ENCODE results near the gene PLTP. TPM values are rescaled to one million over a fixed set of nuclear protein-coding genes. Genes with fewer than 3 reads are reported as not detected.
A peak's percentile ranks its signal among the peaks of the same experiment; 100 is the strongest.

PLTP gene
- total RNA-seq, 1 donor from 2014 or later: 58.1 TPM

DNA sequence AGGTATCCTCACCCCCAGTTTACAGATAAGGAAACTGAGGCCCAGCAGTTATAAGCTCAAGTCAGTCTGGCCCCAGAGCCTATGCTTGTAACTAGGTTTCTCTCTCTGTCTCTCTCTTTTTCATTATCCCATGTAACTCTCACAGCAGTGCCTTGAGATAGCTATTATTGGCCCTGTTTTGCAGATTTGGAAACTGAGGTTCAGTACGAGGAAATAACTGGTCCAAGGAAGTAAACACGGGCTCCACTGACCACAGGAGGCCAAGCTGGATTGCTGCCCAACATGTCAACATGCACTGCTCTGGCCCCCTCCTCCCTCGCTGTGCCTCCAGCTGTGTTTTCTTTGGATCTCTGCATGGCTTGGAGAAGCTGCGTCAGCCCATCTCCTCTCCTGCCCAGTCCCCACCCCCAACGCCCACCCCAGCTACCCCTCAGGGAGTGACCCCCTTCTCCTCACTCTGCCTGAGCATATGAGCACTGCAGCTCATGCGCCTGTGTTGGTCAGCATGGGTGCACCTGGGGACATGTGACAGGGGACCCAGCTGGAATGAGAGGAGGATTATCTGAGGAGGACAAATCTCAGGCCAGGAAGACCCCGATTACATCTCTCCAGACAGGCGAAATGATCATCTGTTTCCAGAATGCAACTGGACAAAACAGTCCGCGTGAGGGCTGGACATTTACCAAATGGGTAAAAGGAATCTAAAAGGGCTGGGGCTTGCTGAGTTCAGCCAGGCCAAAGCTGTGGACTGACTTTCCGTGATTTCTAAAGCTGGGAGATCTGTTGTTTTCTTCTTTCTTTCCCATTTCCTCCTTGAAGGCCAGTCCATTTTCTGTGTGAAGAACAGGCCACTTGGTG is 7.8 kb upstream of the PLTP start:
- DNase-seq (ENCODE audit: low spot score in 2 of 2, unreplicated experiment in 2 of 2): no peak
- H3K27ac Mint-ChIP-seq: peak overlapping the region; percentile 6
- H3K9me3 Mint-ChIP-seq: no peaks in the 10 kb centered on the region
- peaks cover 8% of the 10 kb centered on the region for H3K27me3 Mint-ChIP-seq (ENCODE audit: low read depth)
- TF ChIP-seq, protein P1, sequence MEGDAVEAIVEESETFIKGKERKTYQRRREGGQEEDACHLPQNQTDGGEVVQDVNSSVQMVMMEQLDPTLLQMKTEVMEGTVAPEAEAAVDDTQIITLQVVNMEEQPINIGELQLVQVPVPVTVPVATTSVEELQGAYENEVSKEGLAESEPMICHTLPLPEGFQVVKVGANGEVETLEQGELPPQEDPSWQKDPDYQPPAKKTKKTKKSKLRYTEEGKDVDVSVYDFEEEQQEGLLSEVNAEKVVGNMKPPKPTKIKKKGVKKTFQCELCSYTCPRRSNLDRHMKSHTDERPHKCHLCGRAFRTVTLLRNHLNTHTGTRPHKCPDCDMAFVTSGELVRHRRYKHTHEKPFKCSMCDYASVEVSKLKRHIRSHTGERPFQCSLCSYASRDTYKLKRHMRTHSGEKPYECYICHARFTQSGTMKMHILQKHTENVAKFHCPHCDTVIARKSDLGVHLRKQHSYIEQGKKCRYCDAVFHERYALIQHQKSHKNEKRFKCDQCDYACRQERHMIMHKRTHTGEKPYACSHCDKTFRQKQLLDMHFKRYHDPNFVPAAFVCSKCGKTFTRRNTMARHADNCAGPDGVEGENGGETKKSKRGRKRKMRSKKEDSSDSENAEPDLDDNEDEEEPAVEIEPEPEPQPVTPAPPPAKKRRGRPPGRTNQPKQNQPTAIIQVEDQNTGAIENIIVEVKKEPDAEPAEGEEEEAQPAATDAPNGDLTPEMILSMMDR (IDR thresholded peaks at IDR 0.05; ENCODE audit: unreplicated experiment): no peak
- no peak overlapping the region for H3K4me3 Mint-ChIP-seq
- H3K4me1 Mint-ChIP-seq: peaks cover 19% of the 10 kb centered on the region
- no peaks in the 10 kb centered on the region for H3K36me3 Mint-ChIP-seq

DNA sequence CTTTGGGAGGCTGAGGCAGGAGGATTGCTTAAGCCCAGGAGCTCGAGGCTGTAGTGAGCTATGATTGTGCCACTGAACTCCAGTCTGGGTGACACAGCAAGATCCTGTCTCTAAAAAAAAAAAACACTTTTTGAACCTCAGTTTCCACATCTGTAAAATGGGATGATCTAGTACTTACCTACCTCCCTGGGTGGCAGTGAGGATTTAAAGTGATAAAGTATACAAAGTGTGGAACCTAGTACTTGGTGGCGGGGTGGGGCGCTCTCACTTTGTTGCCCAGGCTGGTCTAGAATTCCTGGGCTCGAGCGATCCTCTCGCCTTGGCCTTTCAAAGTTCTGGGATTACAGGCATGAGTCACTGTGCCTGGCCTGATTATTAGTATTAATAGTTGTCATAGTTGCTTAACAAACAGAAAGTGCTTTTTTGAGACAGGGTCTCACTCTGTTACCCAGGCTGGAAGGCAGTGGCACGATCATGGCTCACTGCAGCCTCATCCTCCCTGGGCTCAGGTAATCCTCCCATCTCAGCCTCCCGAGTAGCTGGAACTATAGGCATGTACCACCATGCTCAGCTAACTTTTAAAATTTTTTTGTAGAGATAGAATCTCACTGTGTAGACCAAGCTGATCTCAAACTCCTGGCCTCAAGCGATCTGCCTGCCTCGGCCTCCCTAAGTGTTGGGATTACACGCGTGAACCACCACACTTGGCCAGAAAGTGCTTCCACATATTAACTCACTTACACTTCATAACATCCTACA is 7.0 kb upstream of the PLTP start:
- Mint-ChIP-seq H3K36me3 (no peaks in the 10 kb centered on the region), H3K9me3 (no peaks in the 10 kb centered on the region), H3K4me1 (peaks cover 16% of the 10 kb centered on the region), H3K27ac (no peak overlapping the region), H3K27me3 (ENCODE audit: low read depth) (peaks cover 8% of the 10 kb centered on the region), H3K4me3 (no peak overlapping the region)
- TF ChIP-seq, protein P1 (IDR thresholded peaks at IDR 0.05; ENCODE audit: unreplicated experiment): no peak
- no peak for DNase-seq (ENCODE audit: low spot score in 2 of 2, unreplicated experiment in 2 of 2)

DNA sequence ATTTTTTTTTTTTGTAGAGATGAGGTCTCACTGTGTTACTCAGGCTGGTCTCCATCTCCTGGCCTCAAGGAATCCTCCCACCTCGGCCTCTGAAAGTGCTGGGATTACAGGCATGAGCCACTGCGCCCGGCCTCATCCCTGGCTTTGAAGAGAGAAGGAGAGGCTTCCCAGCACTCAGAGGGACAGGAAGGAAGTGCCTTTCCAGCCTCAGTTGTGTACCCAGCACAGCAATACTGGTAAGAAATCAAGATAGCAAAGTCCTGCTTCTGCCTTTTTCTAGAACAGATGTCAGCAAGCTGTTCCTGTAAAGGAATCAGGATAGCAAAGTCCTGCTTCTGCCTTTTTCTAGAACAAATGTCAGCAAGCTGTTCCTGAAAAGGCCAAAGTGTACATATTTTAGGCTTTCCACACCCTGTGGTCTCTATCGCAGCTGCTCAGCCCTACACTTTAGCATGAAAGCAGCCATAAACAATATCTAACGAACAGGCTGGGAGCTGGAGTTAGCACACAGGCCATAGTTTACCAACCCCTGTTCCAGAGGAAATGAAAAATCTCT is 6.3 kb upstream of the PLTP start:
- peaks cover 16% of the 10 kb centered on the region for H3K4me1 Mint-ChIP-seq
- H3K4me3 Mint-ChIP-seq: no peak overlapping the region
- H3K36me3 Mint-ChIP-seq: no peaks in the 10 kb centered on the region
- H3K9me3 Mint-ChIP-seq: no peaks in the 10 kb centered on the region
- DNase-seq (ENCODE audit: low spot score in 2 of 2, unreplicated experiment in 2 of 2): no peak
- peaks cover 8% of the 10 kb centered on the region for H3K27me3 Mint-ChIP-seq (ENCODE audit: low read depth)
- H3K27ac Mint-ChIP-seq: no peak overlapping the region
- TF ChIP-seq, protein P1 (IDR thresholded peaks at IDR 0.05; ENCODE audit: unreplicated experiment): no peak

DNA sequence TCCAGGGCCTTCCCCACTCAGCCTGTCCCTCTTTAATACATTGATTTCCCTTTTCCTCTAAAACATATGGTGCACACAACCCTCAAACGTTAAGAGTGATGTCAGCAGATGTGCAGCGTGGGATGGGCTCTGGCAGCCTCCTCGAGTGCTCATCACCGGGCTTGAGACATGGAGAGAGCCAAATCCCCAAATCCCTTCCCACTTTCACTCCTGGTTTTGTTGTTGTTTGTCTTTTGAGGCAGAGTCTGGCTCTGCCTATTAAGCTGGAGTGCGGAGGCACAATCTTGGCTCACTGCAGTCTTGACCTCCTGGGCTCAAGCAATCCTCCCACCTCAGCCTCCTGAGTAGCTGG is 5.8 kb upstream of the PLTP start:
- Mint-ChIP-seq H3K27ac (no peak overlapping the region), H3K9me3 (no peaks in the 10 kb centered on the region), H3K36me3 (no peaks in the 10 kb centered on the region), H3K4me3 (no peak overlapping the region), H3K4me1 (peaks cover 14% of the 10 kb centered on the region), H3K27me3 (ENCODE audit: low read depth) (peaks cover 8% of the 10 kb centered on the region)
- no peak for DNase-seq (ENCODE audit: low spot score in 2 of 2, unreplicated experiment in 2 of 2)
- TF ChIP-seq, protein P1 (IDR thresholded peaks at IDR 0.05; ENCODE audit: unreplicated experiment): no peak

DNA sequence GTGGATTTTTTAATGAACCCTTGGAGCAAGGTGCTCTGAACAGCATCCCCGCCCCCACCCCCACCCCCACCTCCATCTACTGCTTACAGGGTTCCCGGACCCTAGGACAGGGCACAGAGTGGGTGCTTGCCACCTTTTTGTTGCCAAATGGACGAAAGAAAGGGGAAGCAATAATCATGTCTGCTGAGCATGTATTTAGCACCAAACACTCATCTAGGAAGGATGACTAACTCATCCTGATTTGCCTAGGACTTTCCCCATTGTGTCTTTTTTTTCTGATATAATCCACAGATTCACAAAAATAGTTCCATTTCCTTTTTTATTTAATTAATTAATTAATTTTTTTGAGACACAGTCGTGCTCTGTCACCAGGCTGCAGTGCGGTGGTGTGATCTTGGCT is 1.2 kb upstream of the PLTP start:
- Mint-ChIP-seq H3K4me3 (peak overlapping the region; percentile 48), H3K27ac (no peak overlapping the region), H3K27me3 (ENCODE audit: low read depth) (no peaks in the 10 kb centered on the region), H3K9me3 (no peaks in the 10 kb centered on the region), H3K36me3 (peaks cover 7% of the 10 kb centered on the region), H3K4me1 (peaks cover 8% of the 10 kb centered on the region)
- TF ChIP-seq, protein P1 (IDR thresholded peaks at IDR 0.05; ENCODE audit: unreplicated experiment): no peak
- DNase-seq (ENCODE audit: low spot score in 2 of 2, unreplicated experiment in 2 of 2): no peak

Data from mesothelial cell of epicardium (in vitro differentiated cells).